Dendritic cell treated with granulocyte-macrophage colony-stimulating factor and Interleukin-4, amounts not matched to agents 40 ng/mL and 50 ng/mL, for 4 days (primary cell): ENCODE data around the gene ANKK1.

ENCODE experiments used
- H3K27ac Mint-ChIP-seq: one replicate; pipeline ENCODE4 v1.8.0; 2022; ENCODE audit warnings: mild to moderate bottlenecking, mixed read lengths
- H3K27me3 Mint-ChIP-seq: one replicate; pipeline ENCODE4 v1.8.0; 2022; ENCODE audit warnings: mild to moderate bottlenecking, mixed read lengths
- H3K36me3 Mint-ChIP-seq: one replicate; pipeline ENCODE4 v1.8.0; 2022; ENCODE audit warnings: low read depth, mixed read lengths
- H3K4me1 Mint-ChIP-seq: one replicate; pipeline ENCODE4 v1.8.0; 2022; ENCODE audit warnings: low read depth, mixed read lengths
- H3K4me3 Mint-ChIP-seq: one replicate; pipeline ENCODE4 v1.8.0; 2022; ENCODE audit warnings: mild to moderate bottlenecking, moderate library complexity, mixed read lengths
- H3K9me3 Mint-ChIP-seq: one replicate; pipeline ENCODE4 v1.8.0; 2022; ENCODE audit warnings: mixed read lengths
- intact Hi-C: fragments of 100-400 bp; cut with micrococcal nuclease; formaldehyde crosslinking; loops from one replicate; pipeline ENCODE4 v1.15.0; 2022

ANKK1 gene

GRCh38 chr11:113408206-113408605 is 20.6 kb downstream of the ANKK1 start:
- no peaks in the 10 kb centered on the region for H3K27me3 Mint-ChIP-seq
- no peaks in the 10 kb centered on the region for H3K36me3 Mint-ChIP-seq
- no peak overlapping the region for H3K27ac Mint-ChIP-seq
- H3K9me3 Mint-ChIP-seq: no peaks in the 10 kb centered on the region
- no peak overlapping the region for H3K4me3 Mint-ChIP-seq
- intact Hi-C loops: no loop called here
- H3K4me1 Mint-ChIP-seq: no peaks in the 10 kb centered on the region

- H3K27me3 Mint-ChIP-seq: no peaks in the 10 kb centered on the region
- intact Hi-C loops: no loop called here
- no peak overlapping the region for H3K4me3 Mint-ChIP-seq
- H3K36me3 Mint-ChIP-seq: no peaks in the 10 kb centered on the region
- no peak overlapping the region for H3K27ac Mint-ChIP-seq
- no peaks in the 10 kb centered on the region for H3K9me3 Mint-ChIP-seq
- no peaks in the 10 kb centered on the region for H3K4me1 Mint-ChIP-seq
Measured at GRCh38 chr11:113408887-113409286, 21.3 kb downstream of the ANKK1 start.

GRCh38 chr11:113409526-113409925 is 21.9 kb downstream of the ANKK1 start:
- H3K27me3 Mint-ChIP-seq: no peaks in the 10 kb centered on the region
- H3K4me1 Mint-ChIP-seq: no peaks in the 10 kb centered on the region
- intact Hi-C loops: no loop called here
- no peaks in the 10 kb centered on the region for H3K9me3 Mint-ChIP-seq
- H3K36me3 Mint-ChIP-seq: no peaks in the 10 kb centered on the region
- no peak overlapping the region for H3K27ac Mint-ChIP-seq
- H3K4me3 Mint-ChIP-seq: no peak overlapping the region

- intact Hi-C loops: no loop called here
- no peaks in the 10 kb centered on the region for H3K36me3 Mint-ChIP-seq
- no peak overlapping the region for H3K4me3 Mint-ChIP-seq
- no peaks in the 10 kb centered on the region for H3K9me3 Mint-ChIP-seq
- H3K27me3 Mint-ChIP-seq: no peaks in the 10 kb centered on the region
- no peak overlapping the region for H3K27ac Mint-ChIP-seq
- no peaks in the 10 kb centered on the region for H3K4me1 Mint-ChIP-seq
Measured at GRCh38 chr11:113410414-113411135, 23.0 kb downstream of the ANKK1 start.

- intact Hi-C loops: no loop called here
- Mint-ChIP-seq H3K4me1 (no peaks in the 10 kb centered on the region), H3K36me3 (no peaks in the 10 kb centered on the region), H3K27me3 (no peaks in the 10 kb centered on the region), H3K4me3 (no peak overlapping the region), H3K27ac (no peak overlapping the region), H3K9me3 (no peaks in the 10 kb centered on the region)
Measured at GRCh38 chr11:113411536-113411935, 24.0 kb downstream of the ANKK1 start.

GRCh38 chr11:113412675-113413074 is 25.1 kb downstream of the ANKK1 start:
- Mint-ChIP-seq H3K36me3 (no peaks in the 10 kb centered on the region), H3K4me3 (no peak overlapping the region), H3K27me3 (no peaks in the 10 kb centered on the region), H3K9me3 (no peaks in the 10 kb centered on the region), H3K4me1 (no peaks in the 10 kb centered on the region), H3K27ac (no peak overlapping the region)
- intact Hi-C loops: no loop called here

- no peak overlapping the region for H3K27ac Mint-ChIP-seq
- no peaks in the 10 kb centered on the region for H3K9me3 Mint-ChIP-seq
- intact Hi-C loops: no loop called here
- H3K4me3 Mint-ChIP-seq: no peak overlapping the region
- H3K27me3 Mint-ChIP-seq: no peaks in the 10 kb centered on the region
- no peaks in the 10 kb centered on the region for H3K36me3 Mint-ChIP-seq
- H3K4me1 Mint-ChIP-seq: no peaks in the 10 kb centered on the region
Measured at GRCh38 chr11:113415343-113415742, 27.8 kb downstream of the ANKK1 start.

- Mint-ChIP-seq H3K4me3 (no peak overlapping the region), H3K27ac (no peak overlapping the region), H3K36me3 (no peaks in the 10 kb centered on the region), H3K4me1 (no peaks in the 10 kb centered on the region), H3K9me3 (no peaks in the 10 kb centered on the region), H3K27me3 (no peaks in the 10 kb centered on the region)
- intact Hi-C loops: no loop called here
Measured at GRCh38 chr11:113417428-113417827, 29.8 kb downstream of the ANKK1 start.

GRCh38 chr11:113419454-113420003 is 31.9 kb downstream of the ANKK1 start:
- no peak overlapping the region for H3K4me3 Mint-ChIP-seq
- no peak overlapping the region for H3K27ac Mint-ChIP-seq
- H3K36me3 Mint-ChIP-seq: no peaks in the 10 kb centered on the region
- no peaks in the 10 kb centered on the region for H3K27me3 Mint-ChIP-seq
- H3K4me1 Mint-ChIP-seq: no peaks in the 10 kb centered on the region
- intact Hi-C loops: no loop called here
- H3K9me3 Mint-ChIP-seq: no peaks in the 10 kb centered on the region

GRCh38 chr11:113420808-113421207 is 33.2 kb downstream of the ANKK1 start:
- Mint-ChIP-seq H3K4me1 (no peaks in the 10 kb centered on the region), H3K36me3 (no peaks in the 10 kb centered on the region)
- intact Hi-C loops: no loop called here

GRCh38 chr11:113426686-113427085 is 39.1 kb downstream of the ANKK1 start:
- H3K27ac Mint-ChIP-seq: no peak overlapping the region
- intact Hi-C loops: no loop called here
- H3K4me1 Mint-ChIP-seq: no peaks in the 10 kb centered on the region
- H3K9me3 Mint-ChIP-seq: no peaks in the 10 kb centered on the region
- H3K27me3 Mint-ChIP-seq: no peaks in the 10 kb centered on the region
- no peak overlapping the region for H3K4me3 Mint-ChIP-seq
- no peaks in the 10 kb centered on the region for H3K36me3 Mint-ChIP-seq

More at GRCh38 chr11:113420808-113421207, 33.2 kb downstream of the ANKK1 start:
- H3K9me3 Mint-ChIP-seq: no peaks in the 10 kb centered on the region
- no peak overlapping the region for H3K27ac Mint-ChIP-seq
- H3K27me3 Mint-ChIP-seq: no peaks in the 10 kb centered on the region
- no peak overlapping the region for H3K4me3 Mint-ChIP-seq

GRCh38 chr11:113431746-113432145 is 44.2 kb downstream of the ANKK1 start:
- no peak overlapping the region for H3K4me3 Mint-ChIP-seq
- no peak overlapping the region for H3K27ac Mint-ChIP-seq
- H3K9me3 Mint-ChIP-seq: no peaks in the 10 kb centered on the region
- intact Hi-C loops: no loop called here
- no peaks in the 10 kb centered on the region for H3K4me1 Mint-ChIP-seq
- H3K27me3 Mint-ChIP-seq: no peaks in the 10 kb centered on the region
- H3K36me3 Mint-ChIP-seq: no peaks in the 10 kb centered on the region

GRCh38 chr11:113435190-113435968 is 47.8 kb downstream of the ANKK1 start:
- intact Hi-C loops: no loop called here
- Mint-ChIP-seq H3K4me1 (no peaks in the 10 kb centered on the region), H3K4me3 (no peak overlapping the region), H3K27me3 (no peaks in the 10 kb centered on the region), H3K27ac (no peak overlapping the region), H3K9me3 (no peaks in the 10 kb centered on the region), H3K36me3 (no peaks in the 10 kb centered on the region)

GRCh38 chr11:113436672-113437252 is 49.2 kb downstream of the ANKK1 start:
- Mint-ChIP-seq H3K4me1 (no peaks in the 10 kb centered on the region), H3K27ac (no peak overlapping the region), H3K4me3 (no peak overlapping the region), H3K36me3 (no peaks in the 10 kb centered on the region), H3K27me3 (no peaks in the 10 kb centered on the region), H3K9me3 (no peaks in the 10 kb centered on the region)
- intact Hi-C loops: no loop called here
